Measurements from ENCODE around the gene C1QTNF6. TPM values are rescaled to one million over a fixed set of nuclear protein-coding genes. Genes with fewer than 3 reads are reported as not detected.

C1QTNF6 gene
- total and polyA plus RNA-seq, 12 donors: 2.2 to 45.7 (median 7.1) TPM

DNA sequence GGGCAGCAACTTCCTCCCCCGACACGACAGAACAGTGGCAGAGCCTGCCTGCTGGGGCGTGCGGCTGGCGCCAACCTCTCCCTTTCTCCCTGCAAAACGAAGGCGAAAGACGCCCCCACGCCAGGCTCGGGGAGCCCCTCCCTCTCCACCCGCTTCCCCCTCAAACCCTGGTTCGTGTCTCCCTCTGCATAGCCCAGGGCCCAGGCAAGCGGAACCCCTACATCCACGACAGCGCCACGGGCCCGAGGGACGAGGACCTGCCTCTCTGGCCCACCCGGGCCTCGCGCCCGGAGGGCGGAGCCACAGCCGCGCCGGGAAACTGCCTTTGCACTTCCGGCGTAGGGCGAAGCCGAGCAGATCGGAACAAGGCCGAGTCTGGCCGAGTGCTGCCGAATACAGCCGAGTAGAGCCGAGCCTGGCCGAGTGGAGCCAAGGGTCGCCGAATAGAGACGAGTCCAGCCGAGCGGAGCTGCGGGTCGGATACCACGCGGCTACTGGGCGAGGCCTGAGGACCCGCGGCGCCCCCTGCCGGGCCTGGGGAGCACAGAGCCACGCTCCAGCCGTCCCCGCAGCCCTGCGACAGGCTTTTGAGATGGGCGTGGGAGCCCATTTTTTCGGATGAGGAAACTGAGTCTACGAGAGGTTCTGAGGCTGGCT, 11.2 kb upstream of the C1QTNF6 start:
- Histone ChIP-seq H3K27ac (peak overlapping the region; percentile 95 to 97 (median 95)), H3K36me3 (replicated peaks in 1 of 2) (no peaks in the 10 kb centered on the region), H3K4me1 (replicated peaks in 1 of 2) (peaks cover 25 to 38% of the 10 kb centered on the region in 2 donors), H3K27me3 (no peaks in the 10 kb centered on the region), H3K4me3 (peak overlapping the region in 3 of 4 donors; percentile 2 to 60 (median 56)), H3K9me3 (replicated peaks in 1 of 3) (no peaks in the 10 kb centered on the region)
- intact Hi-C loops (cut with DNase I): loop anchor here in 1 of 2 donors (2.0 kb wide), 1 partner anchor 32 kb away; no protein-coding TSS in a partner anchor
- TF ChIP-seq, protein P1, sequence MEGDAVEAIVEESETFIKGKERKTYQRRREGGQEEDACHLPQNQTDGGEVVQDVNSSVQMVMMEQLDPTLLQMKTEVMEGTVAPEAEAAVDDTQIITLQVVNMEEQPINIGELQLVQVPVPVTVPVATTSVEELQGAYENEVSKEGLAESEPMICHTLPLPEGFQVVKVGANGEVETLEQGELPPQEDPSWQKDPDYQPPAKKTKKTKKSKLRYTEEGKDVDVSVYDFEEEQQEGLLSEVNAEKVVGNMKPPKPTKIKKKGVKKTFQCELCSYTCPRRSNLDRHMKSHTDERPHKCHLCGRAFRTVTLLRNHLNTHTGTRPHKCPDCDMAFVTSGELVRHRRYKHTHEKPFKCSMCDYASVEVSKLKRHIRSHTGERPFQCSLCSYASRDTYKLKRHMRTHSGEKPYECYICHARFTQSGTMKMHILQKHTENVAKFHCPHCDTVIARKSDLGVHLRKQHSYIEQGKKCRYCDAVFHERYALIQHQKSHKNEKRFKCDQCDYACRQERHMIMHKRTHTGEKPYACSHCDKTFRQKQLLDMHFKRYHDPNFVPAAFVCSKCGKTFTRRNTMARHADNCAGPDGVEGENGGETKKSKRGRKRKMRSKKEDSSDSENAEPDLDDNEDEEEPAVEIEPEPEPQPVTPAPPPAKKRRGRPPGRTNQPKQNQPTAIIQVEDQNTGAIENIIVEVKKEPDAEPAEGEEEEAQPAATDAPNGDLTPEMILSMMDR (IDR thresholded peaks at IDR 0.05): peak; percentile 85 to 97 (median 92)
- peak; percentile 96 to 97 for TF ChIP-seq POLR2A (IDR thresholded peaks at IDR 0.05)
- peak; percentile 97 to 100 (median 100) for DNase-seq
- WGBS, 4 donors: 0 to 1% (median 0%) methylated on average over 11 to 58 of the region's 58 CpGs

DNA sequence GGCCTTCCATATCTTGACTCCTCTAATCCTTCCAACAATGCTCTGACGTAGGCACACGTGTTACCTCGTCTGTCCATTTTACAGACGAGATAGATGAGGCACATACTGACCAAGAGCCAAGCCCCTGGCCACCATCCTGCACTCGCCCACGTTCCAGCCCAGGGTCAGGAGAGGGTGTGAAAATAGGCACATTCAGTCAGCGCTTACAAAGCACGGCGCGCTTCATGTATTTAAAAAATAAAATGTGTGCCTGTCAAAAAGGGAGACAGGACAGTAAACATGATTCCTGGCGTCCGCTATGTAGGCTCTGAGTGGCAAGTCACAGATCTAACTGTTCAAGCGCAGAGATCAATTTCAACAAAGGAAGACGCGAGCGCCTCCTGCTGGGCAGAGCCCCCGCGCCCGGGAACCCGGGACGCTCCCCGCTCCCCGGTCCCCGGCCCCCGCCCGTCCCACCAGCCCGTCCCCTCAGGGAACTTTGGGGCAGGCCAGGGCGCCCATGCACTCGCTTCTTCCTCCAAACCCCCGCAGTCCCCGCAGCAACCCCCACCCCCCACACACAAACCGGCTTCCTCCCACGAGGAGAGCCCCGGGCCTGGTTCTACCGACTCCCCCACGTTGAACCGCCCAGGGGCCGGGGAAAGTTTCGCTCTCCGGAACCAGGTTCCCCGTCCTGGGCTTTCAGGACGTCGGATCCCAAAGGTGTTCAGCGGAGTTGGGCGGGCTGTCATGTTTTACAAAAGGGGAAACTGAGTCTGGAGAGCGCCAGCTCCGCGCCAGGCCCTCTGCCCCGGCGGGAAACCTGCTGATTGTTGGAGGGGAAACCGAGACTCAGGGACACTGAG, 10.4 kb upstream of the C1QTNF6 start:
- 1 to 4% (median 2%) methylated on average over 13 to 51 of the region's 51 CpGs for WGBS, 4 donors
- Histone ChIP-seq H3K36me3 (replicated peaks in 1 of 2) (no peaks in the 10 kb centered on the region), H3K27ac (peak overlapping the region; percentile 95 to 97 (median 95)), H3K27me3 (no peaks in the 10 kb centered on the region), H3K9me3 (replicated peaks in 1 of 3) (no peaks in the 10 kb centered on the region), H3K4me1 (replicated peaks in 1 of 2) (peaks cover 32 to 46% of the 10 kb centered on the region in 2 donors), H3K4me3 (peak overlapping the region in 3 of 4 donors; percentile 2 to 60 (median 56))
- DNase-seq: peak; percentile 86 to 96 (median 92)
- intact Hi-C loops (cut with DNase I): loop anchor here in 1 of 2 donors (2.0 kb wide), 1 partner anchor 32 kb away; no protein-coding TSS in a partner anchor
- TF ChIP-seq, protein P1 (IDR thresholded peaks at IDR 0.05): peak; percentile 56 to 85 (median 74)
- no peak for TF ChIP-seq POLR2A (IDR thresholded peaks at IDR 0.05)

DNA sequence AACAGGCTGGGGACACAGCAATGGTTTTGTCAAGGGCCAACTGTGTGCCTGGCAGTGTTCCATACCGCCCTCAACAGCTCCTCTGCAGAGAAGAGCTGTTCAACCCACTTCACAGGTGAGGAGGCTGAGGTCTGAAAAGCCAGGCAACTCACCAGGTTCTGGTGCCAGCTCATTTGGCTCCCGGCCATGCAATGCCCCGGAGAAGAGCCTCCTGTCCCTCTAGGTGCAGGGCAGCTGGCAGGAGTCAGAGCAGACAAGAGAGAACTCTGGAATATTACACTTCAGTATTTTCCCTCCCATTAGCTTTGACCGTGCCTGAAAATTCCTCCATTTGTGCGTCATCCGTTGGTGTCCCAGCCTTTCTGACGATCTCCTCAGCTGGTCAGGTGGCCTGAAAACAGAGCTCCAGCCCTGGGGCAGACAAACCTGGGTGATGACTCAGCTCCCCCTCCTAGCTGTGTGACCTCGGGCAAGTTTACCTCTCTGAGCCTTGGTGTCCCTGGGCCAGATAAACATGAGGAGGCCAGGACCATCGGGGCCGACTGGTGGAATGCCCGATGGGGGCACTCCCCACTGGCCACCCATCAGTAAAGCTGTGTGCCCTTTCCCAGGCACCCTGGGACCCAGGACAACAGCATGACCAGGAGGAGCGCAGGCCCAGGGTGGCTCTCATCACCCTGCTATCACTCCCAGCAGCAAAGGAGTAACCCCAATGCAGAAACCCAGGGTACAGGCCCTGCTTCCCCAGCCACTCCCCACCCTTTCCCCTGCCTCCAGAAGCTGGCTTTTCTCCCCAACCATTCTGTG, 9.6 kb upstream of the C1QTNF6 start:
- Histone ChIP-seq H3K27me3 (no peaks in the 10 kb centered on the region), H3K36me3 (replicated peaks in 1 of 2) (no peaks in the 10 kb centered on the region), H3K9me3 (replicated peaks in 1 of 3) (no peaks in the 10 kb centered on the region), H3K4me3 (peak overlapping the region in 2 of 4 donors; percentile 56 to 60), H3K4me1 (replicated peaks in 1 of 2) (peaks cover 37 to 47% of the 10 kb centered on the region in 2 donors), H3K27ac (peak overlapping the region; percentile 80 to 97 (median 95))
- intact Hi-C loops (cut with DNase I): loop anchor here in 1 of 2 donors (2.0 kb wide), 1 partner anchor 31 kb away; no protein-coding TSS in a partner anchor
- peak; percentile 90 to 97 (median 96) for DNase-seq
- TF ChIP-seq, protein P1 (IDR thresholded peaks at IDR 0.05): no peak
- TF ChIP-seq POLR2A (IDR thresholded peaks at IDR 0.05): peak in 1 of 2 donors; percentile 5
- WGBS, 4 donors: 17 to 34% (median 24%) methylated on average over 9 to 12 of the region's 12 CpGs

Data from adrenal gland (tissue), 12 donors.